NCI-H1417 (cell line): ENCODE results near the gene RAD51B.
"Not testable (repeated sequence)": the region's sequence is repeated elsewhere in the genome, so short reads cannot be mapped to it uniquely, and the experiment has no call there.

Source experiments
- DNase-seq, 3 experiments: peaks; one replicate each; lab custom pipeline; 2025; lab: John Stamatoyannopoulos, UW

Gene RAD51B

DNA sequence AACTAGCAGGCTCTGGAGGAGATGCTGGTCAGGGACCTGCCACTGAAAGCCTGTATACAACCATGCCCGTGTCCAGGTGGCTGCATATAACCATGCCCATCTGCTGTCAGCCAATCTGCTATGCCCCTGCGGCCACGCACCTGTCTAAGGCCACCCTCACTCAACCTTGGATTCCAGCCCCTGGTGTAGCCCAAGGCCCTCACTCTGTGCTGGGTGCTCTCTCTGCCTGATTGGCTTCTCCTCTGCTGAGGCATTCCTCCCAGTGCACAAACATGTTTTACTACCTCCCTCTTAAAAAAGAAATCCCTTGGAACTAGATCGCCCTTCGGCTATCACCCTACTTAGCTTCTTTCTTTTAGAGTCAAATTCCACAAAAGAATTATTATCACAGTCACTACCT lies 927.8 kb downstream of the RAD51B start:
- no peak for DNase-seq

- DNase-seq = no peak
Measured at GRCh38 chr14:68748260-68748659, 928.7 kb downstream of the RAD51B start.

DNA sequence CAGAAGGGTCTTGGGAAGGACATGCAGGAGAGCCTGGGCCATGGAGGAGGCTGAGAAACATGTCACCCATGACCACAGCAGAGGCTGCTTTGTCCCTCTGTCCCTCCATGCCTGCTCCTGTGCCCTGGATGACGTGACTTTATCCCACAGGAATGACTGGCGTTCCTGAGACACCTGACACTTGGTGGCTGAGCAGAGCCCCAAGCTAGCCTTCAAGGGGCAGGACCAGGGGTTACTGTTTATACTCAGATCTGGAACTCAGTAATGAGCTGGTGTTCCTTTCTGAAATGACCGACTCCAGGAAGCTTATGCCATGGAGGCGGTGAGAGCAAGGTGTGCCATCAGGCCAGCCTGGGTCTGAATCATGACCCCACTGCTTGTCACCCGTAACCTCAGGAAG lies 929.1 kb downstream of the RAD51B start:
- no peak for DNase-seq

- DNase-seq = no peak
Measured at GRCh38 chr14:68749487-68750475, 930.2 kb downstream of the RAD51B start.

DNA sequence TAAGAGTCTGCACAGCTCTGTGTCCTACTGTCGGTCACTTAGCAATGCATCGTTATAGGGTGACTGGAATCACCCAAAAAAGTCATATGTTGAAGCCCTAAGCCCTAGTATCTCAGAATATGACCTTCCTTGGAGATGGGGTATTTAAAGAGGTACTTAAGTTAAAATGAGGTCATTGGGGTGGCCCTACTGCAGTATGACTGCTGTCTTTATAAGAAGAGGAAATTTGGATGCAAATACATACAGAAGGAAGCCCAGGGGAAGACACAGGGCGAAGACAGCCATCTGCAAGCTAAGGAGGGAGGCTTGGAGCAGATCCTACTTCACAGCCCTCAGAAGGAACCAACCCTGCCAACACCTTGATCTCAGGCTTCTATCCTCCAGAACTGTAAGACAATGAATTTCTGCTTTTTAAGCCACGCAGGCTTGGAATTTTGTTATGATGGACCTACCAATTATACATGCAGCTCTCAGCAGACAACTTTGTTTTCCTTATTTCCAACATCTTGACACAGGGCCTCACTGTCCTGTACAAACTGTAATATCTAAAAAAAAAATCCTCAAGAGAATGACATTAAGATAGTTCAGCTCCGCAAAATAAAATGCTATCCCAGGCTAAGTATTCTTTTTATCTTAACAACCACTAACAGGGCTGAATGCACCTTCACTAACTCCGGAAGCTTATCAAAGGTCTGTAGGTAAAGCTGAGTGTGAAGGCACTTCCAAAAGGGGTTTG lies 932.9 kb downstream of the RAD51B start:
- no peak for DNase-seq

DNA sequence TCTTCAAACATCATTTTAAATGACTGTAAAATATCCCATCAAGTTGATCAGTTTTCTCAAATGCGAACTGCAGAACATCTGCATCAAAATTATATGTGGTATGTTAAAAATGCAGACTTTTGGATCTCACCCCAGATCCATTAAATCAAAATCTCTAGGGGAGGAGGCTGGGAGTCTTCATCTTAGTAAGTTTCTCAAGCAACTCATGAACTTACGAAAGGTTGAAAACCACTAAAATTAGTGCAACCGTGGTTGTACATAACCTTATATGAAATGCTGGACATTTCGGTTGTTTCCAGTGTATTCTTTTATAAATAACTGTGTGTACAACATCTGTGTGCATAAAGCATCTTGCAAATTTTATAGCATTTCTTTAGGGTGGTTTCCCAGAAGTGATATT lies 934.1 kb downstream of the RAD51B start:
- DNase-seq = no peak

DNA sequence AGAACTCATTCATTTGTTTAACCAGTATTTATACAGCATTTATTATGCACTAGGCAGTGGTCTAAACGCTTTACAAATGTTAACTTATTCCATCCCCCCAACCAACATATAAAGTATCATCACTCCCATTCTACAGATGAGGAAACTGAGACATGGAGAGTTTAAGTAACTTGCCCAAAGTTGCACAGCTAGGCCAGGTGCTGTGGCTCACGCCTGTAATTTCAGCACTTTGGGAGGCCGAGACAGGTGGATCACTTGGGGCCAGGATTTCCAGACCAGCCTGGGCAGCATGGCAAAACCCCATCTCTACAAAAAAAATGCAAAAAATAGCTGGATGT lies 935.4 kb downstream of the RAD51B start:
- no peak for DNase-seq

- peak in 2 of 3 experiments; percentile 38 to 70 for DNase-seq
Measured at GRCh38 chr14:68756000-68756481, 936.5 kb downstream of the RAD51B start.

- no peak for DNase-seq
Measured at GRCh38 chr14:68756734-68757133, 937.2 kb downstream of the RAD51B start.

DNA sequence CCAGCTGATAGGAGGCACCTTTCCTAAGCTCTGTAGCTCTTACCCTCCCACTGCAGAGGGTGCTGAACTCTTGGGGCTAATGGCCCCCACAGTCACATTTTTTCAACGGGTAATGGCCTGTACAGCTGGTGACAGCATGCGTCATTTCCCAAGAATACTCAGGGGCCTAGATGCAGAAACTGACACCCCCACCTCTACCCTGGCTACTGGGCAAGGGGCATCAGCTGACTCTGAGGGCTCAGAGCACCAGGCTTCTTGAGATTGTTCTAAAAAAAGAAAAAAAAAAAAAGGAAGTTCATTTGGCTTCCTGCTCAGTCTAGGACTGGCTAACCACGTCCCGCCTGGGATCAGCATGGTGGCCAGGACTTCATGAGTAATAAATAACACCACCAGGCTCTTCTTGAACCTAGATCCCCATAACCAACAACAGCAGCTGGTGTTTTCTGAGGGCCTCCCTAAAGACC lies 938.1 kb downstream of the RAD51B start:
- no peak for DNase-seq

- no peak for DNase-seq
Measured at GRCh38 chr14:68758301-68758700, 938.7 kb downstream of the RAD51B start.

DNA sequence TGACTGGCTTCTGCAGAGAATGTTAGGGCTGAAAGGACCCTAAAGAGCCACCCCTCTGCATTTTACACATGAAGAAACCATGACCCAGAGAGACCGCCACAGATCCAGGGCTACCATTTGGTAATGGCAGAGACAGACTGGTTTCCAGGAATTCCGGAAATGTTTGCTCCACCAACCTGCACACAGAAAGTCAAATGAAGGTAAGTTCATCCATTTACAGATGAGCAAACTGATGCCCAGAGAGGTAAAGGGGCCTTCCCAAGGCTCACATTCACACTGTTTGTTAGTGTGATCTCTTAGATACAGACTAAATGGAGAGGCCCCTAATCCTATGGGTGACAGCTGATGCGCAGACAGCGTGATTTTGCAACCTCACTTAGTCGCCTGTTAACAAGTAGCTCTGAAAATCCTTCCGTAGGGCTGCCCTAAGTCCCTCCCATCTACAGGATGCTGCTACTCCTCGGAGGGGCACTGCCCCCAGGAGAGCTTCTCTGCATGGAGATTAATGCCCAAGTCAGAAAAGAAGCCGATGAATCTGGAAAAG lies 939.5 kb downstream of the RAD51B start:
- DNase-seq = no peak

- no peak for DNase-seq
Measured at GRCh38 chr14:68759937-68760336, 940.4 kb downstream of the RAD51B start.

DNA sequence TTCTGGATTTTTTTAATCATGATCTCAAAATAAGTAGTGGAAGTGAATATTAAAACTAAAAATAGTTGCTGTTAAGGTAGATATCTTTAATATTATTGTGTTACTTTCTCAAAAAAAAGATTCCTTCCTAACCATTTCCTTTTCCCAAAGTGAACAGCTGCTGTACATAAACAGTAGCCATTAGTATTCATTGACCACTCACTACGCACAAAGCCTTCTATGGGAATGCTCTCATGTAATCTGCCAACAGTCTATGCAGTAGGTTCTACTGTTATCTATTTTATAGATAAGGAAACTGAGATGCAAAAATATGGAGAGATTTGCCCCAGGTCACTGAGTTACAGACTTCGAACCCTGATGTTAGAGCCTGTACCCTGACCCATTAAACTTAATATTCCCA lies 941.2 kb downstream of the RAD51B start:
- DNase-seq = no peak

- DNase-seq = no peak
Measured at GRCh38 chr14:68761391-68761790, 941.8 kb downstream of the RAD51B start.

DNA sequence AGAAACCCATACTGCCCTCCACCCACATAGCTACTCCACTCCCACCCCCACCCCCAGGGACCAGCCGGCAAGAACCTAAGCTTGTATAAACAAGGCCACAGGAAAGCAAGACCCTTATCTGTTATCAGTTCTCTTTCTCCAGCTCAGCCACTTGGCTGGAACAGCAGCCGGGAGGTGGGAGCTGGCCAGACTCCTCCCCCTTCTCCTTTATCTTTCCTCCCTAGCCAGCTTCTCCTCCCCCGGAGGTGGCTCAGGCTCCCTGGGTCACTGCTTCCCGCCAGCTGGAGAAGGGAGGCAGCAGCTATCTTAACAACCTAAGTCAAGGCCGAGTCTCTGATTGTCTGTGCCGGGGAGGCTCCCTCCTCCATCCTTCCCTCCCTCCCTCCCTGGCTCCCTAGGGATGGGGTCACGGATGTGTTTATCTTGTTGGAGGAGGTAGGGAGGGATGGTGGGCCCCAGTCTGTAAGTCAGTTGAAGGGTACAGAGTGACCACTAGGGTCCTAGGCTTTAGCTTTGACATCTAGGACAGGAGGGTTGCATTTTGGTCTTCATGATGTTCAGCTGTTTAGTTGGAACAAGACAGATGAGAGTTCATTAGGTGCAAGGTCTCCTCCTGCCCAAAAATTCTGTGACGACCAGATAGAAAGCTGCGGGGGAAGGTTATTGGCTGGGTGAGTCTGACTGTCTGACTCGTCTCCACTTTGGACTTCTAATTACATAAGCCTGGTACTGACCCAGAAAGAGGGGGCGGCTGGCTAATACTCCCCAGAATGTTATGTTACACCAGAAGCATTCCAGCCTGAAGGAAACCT lies 943.6 kb downstream of the RAD51B start:
- DNase-seq = peak in 2 of 3 experiments; percentile 11 to 25

GRCh38 chr14:68763843-68764242 lies 944.3 kb downstream of the RAD51B start:
- not testable (repeated sequence) for DNase-seq

DNA sequence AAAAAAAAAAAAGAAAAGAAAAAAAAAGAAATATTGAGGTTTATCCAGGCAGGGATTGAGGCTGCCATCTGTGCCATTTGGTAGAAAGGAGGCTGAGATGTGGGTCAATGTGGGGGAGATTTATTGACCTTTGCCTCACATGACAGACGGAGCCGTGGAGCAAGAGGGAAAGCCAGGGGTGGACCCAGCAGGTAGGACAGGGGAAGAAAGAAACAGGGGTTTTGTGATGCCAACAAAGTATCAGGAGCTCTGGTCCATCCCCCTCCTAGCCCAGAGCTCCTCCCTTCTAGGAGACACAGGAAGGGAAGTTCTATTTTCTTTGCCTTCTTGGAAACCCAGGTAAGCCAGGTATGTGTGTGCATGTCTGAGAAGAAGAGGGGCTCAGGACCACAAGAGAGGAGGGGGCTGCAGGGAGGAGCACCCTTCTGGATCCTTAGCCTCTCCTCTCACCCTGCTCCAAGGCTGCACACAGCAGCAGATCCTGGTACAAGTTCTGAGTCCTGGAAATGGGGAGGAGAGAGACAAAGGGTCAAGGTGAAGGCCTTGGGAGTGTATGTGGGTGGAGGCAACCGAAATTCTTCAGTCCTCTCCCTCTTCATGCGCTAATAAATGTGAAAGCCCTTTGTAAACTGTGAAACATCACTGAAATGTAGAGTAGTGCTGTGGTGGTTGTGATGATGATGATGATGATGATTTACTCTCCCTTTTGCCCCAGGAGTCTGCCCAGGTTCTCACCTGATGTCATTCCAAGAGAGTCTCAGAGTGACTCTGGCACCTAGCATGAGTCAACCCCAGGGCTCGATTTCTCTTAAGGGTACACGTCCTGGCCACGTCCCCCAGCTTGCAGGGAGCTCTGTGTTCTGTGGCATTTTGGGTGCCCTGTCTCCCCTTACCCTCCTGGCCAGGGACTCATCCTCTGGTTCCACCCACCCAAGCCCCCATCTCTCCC lies 947.0 kb downstream of the RAD51B start:
- no peak for DNase-seq

DNA sequence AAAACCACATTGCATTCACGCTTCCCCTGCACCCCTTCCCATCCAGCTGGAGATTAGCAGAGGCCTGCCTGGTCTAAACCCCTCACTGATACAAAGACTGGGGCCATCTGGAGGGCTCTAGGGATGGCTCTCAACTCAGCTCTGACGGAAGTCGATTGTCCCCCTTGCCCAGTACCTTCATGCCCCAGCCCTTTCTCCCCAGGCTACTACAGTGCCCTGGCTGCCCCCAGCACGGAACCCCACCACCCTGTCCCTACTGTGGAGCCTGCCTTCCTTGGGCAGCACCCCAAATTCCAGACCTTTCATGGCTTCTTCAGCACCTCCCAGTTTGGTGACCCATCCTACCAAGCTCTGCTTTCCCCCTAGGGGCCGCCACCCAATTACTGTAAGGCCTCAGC lies 947.7 kb downstream of the RAD51B start:
- DNase-seq = no peak

DNA sequence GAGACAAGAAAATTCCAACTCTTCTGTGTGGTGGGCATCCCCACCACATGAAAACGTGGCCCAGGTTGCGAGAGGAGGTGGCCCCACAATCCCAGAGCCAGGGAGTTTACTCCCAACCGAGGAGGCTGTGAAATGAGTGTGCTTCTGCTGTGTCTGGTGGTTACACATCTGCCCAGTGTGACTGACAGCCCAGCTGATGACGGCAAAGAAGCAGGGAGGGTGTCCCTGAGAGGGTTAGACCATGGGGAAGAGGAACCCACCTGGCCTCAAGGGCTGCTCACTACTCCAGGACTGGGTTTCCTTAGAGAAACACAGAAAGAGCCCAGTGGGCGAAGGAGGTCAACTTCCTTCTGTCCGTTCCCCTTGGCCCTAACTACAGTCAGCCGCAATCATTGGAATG lies 948.7 kb downstream of the RAD51B start:
- DNase-seq = no peak

GRCh38 chr14:68770051-68770450 lies 950.5 kb downstream of the RAD51B start:
- DNase-seq = no peak
